ENCODE results near the gene PALM. TPM values are rescaled to one million over a fixed set of nuclear protein-coding genes. Genes with fewer than 3 reads are reported as not detected.

PALM gene
- total RNA-seq, 2 donors from 2014 or later: 14.4 to 28.4 TPM

- Histone ChIP-seq H3K27ac (no peak overlapping the region), H3K4me1 (ENCODE audit: control insufficient read depth in 1 of 2, low read depth in 2 of 2) (no peaks in the 10 kb centered on the region), H3K4me3 (no peak overlapping the region), H3K9me3 (peaks cover 9% of the 10 kb centered on the region), H3K27me3 (replicated peaks; ENCODE audit: insufficient read depth) (no peaks in the 10 kb centered on the region), H3K36me3 (no peaks in the 10 kb centered on the region)
- DNase-seq (ENCODE audit: low spot score) (no peak), ATAC-seq (ENCODE audit: insufficient number of reproducible peaks, low FRiP score, low read depth) (no peak)
- TF ChIP-seq CTCF (IDR thresholded peaks at IDR 0.05): no peak
Observed at GRCh38 chr19:756821-757688, 48.3 kb downstream of the PALM start.

DNA sequence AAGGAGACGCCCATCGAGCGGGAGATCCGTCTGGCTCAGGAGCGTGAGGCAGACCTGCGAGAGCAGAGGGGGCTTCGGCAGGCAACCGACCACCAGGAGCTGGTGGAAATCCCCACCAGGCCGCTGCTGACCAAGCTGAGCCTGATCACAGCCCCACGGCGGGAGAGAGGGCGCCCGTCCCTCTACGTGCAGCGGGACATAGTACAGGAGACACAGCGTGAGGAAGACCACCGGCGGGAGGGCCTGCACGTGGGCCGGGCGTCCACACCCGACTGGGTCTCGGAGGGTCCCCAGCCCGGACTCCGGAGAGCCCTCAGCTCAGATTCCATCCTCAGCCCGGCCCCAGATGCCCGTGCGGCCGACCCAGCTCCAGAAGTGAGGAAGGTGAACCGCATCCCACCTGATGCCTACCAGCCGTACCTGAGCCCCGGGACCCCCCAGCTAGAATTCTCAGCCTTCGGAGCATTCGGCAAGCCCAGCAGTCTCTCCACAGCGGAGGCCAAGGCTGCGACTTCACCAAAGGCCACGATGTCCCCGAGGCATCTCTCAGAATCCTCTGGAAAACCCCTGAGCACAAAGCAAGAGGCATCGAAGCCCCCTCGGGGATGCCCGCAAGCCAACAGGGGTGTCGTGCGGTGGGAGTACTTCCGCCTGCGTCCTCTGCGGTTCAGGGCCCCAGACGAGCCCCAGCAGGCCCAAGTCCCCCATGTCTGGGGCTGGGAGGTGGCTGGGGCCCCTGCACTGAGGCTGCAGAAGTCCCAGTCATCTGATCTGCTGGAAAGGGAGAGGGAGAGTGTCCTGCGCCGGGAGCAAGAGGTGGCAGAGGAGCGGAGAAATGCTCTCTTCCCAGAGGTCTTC, 49.3 kb downstream of the PALM start:
- Histone ChIP-seq H3K36me3 (no peaks in the 10 kb centered on the region), H3K4me3 (no peak overlapping the region), H3K4me1 (ENCODE audit: control insufficient read depth in 1 of 2, low read depth in 2 of 2) (no peaks in the 10 kb centered on the region), H3K27ac (no peak overlapping the region), H3K27me3 (replicated peaks; ENCODE audit: insufficient read depth) (no peaks in the 10 kb centered on the region), H3K9me3 (peaks cover 9% of the 10 kb centered on the region)
- no peak for ATAC-seq (ENCODE audit: insufficient number of reproducible peaks, low FRiP score, low read depth)
- no peak for DNase-seq (ENCODE audit: low spot score)
- no peak for TF ChIP-seq CTCF (IDR thresholded peaks at IDR 0.05)

GRCh38 chr19:763181-763580, 54.4 kb downstream of the PALM start:
- no peaks in the 10 kb centered on the region for H3K27me3 ChIP-seq (replicated peaks; ENCODE audit: insufficient read depth)
- DNase-seq (ENCODE audit: low spot score) (no peak), ATAC-seq (ENCODE audit: insufficient number of reproducible peaks, low FRiP score, low read depth) (no peak)

GRCh38 chr19:763869-764268, 55.1 kb downstream of the PALM start:
- DNase-seq (ENCODE audit: low spot score): no peak
- ATAC-seq (ENCODE audit: insufficient number of reproducible peaks, low FRiP score, low read depth): no peak
- Histone ChIP-seq H3K4me1 (ENCODE audit: control insufficient read depth in 1 of 2, low read depth in 2 of 2) (peaks cover 0 to 7% of the 10 kb centered on the region in 2 donors), H3K27me3 (replicated peaks; ENCODE audit: insufficient read depth) (no peaks in the 10 kb centered on the region), H3K36me3 (no peaks in the 10 kb centered on the region), H3K4me3 (no peak overlapping the region), H3K27ac (no peak overlapping the region), H3K9me3 (peaks cover 1% of the 10 kb centered on the region)
- TF ChIP-seq CTCF (IDR thresholded peaks at IDR 0.05): no peak

More at GRCh38 chr19:763181-763580, 54.4 kb downstream of the PALM start:
- Histone ChIP-seq H3K27ac (no peak overlapping the region), H3K9me3 (peaks cover 8% of the 10 kb centered on the region), H3K4me3 (no peak overlapping the region), H3K4me1 (ENCODE audit: control insufficient read depth in 1 of 2, low read depth in 2 of 2) (peaks cover 0 to 2% of the 10 kb centered on the region in 2 donors), H3K36me3 (no peaks in the 10 kb centered on the region)
- no peak for TF ChIP-seq CTCF (IDR thresholded peaks at IDR 0.05)

GRCh38 chr19:764301-764700, 55.6 kb downstream of the PALM start:
- DNase-seq (ENCODE audit: low spot score) (no peak), ATAC-seq (ENCODE audit: insufficient number of reproducible peaks, low FRiP score, low read depth) (no peak)
- Histone ChIP-seq H3K27ac (no peak overlapping the region), H3K4me3 (no peak overlapping the region), H3K27me3 (replicated peaks; ENCODE audit: insufficient read depth) (no peaks in the 10 kb centered on the region), H3K36me3 (no peaks in the 10 kb centered on the region), H3K9me3 (no peaks in the 10 kb centered on the region), H3K4me1 (ENCODE audit: control insufficient read depth in 1 of 2, low read depth in 2 of 2) (peaks cover 0 to 7% of the 10 kb centered on the region in 2 donors)
- TF ChIP-seq CTCF (IDR thresholded peaks at IDR 0.05): no peak

Measured in thoracic aorta (tissue), 2 donors.